Vagina (tissue), 2 donors: ENCODE data around the gene UBE2E2. TPM values are rescaled to one million over a fixed set of nuclear protein-coding genes. Genes with fewer than 3 reads are reported as not detected.

Source experiments
- DNase-seq, 2 donors: peaks; one replicate each; pipeline ENCODE4 v3.0.0-alpha.2; 2017; ENCODE audit errors: extremely low spot score in 2 of 2
- H3K27ac ChIP-seq: fragments of 200-600 bp; sonication (generic); one replicate; pipeline ENCODE4 v1.5.1; 2019
- H3K27me3 ChIP-seq: fragments of 200-600 bp; sonication (generic); one replicate; pipeline ENCODE4 v1.5.1; 2019
- H3K36me3 ChIP-seq, 2 donors: fragments of 200-600 bp; sonication (generic); one replicate each; pipeline ENCODE4 v1.5.1; 2017 to 2019
- H3K4me1 ChIP-seq: fragments of 200-600 bp; sonication (generic); one replicate; pipeline ENCODE4 v1.5.1; 2019
- H3K4me3 ChIP-seq, 2 donors: fragments of 200-600 bp; sonication (generic); 1 replicate in 1 of 2; 2 replicates in 1 of 2; pipeline ENCODE4 v1.5.1; 2016 to 2019
- H3K9me3 ChIP-seq: fragments of 200-600 bp; sonication (generic); one replicate; pipeline ENCODE4 v1.5.1; 2019
- POLR2A ChIP-seq, 2 donors: fragments of 450-650 bp; IDR thresholded peaks; one replicate each; pipeline ENCODE4 v1.6.1; 2017; ENCODE audit warnings: antibody characterized with exemption in 2 of 2, mild to moderate bottlenecking in 2 of 2, moderate library complexity in 2 of 2
- POLR2AphosphoS5 ChIP-seq, 2 donors: sonication (generic); formaldehyde crosslinking; IDR thresholded peaks; one replicate each; pipeline ENCODE4 v1.9.0; 2017; ENCODE audit warnings: antibody characterized with exemption in 2 of 2, mild to moderate bottlenecking in 2 of 2, low read depth in 1 of 2; ENCODE audit not compliant: insufficient read depth in 1 of 2
- intact Hi-C: fragments of 100-400 bp; cut with DNase I; formaldehyde crosslinking; loops from one replicate; pipeline ENCODE4 v1.15.1; 2023
- total RNA-seq: library from RNA; depleted of rRNA; stranded (reverse); fragments of >200 nt; gene quantifications from one replicate; pipeline ENCODE4 v1.2.3, GENCODE V29; 2016
- TF ChIP-seq, protein P1 (sequence below), 3 experiments: fragments of 450-650 bp in 2 of 3; fragments of 200-600 bp in 1 of 3; sonication (generic) in 1 of 3; IDR thresholded peaks; one replicate each; pipeline ENCODE4 v1.5.1; 2017 to 2019; ENCODE audit warnings: antibody characterized with exemption in 3 of 3, mild to moderate bottlenecking in 2 of 3, moderate library complexity in 2 of 3

The UBE2E2 gene
- total RNA-seq, 1 donor from 2014 or later = 31.2 TPM

DNA sequence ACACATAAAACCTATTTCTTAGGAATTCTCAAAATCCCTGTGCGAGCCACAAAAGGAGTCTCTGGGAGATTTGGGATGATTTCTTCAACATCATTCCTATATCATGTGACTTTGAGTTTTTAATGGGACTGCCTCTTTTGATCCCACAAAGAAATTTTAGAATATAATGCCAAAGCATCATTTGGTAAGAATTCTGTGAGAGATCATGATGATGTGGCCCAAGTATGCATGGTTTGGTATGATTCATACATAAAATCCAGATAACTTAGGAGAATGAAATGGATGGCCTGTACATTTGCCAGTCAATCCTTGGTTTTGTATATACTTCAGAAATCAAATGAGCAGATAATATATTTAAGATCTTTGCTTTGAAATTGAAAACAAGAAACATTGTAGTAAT is 61.3 kb downstream of the UBE2E2 start:
- intact Hi-C loops = loop anchor here (10.0 kb wide), 1 partner anchor 280 kb away; no protein-coding TSS in a partner anchor
- no peaks in the 10 kb centered on the region for H3K36me3 ChIP-seq
- H3K4me1 ChIP-seq = no peaks in the 10 kb centered on the region
- no peak for DNase-seq
- no peak overlapping the region for H3K4me3 ChIP-seq
- H3K27me3 ChIP-seq = no peaks in the 10 kb centered on the region
- no peaks in the 10 kb centered on the region for H3K9me3 ChIP-seq
- H3K27ac ChIP-seq = no peak overlapping the region
- no peak for TF ChIP-seq POLR2A (IDR thresholded peaks at IDR 0.05)
- TF ChIP-seq, protein P1, sequence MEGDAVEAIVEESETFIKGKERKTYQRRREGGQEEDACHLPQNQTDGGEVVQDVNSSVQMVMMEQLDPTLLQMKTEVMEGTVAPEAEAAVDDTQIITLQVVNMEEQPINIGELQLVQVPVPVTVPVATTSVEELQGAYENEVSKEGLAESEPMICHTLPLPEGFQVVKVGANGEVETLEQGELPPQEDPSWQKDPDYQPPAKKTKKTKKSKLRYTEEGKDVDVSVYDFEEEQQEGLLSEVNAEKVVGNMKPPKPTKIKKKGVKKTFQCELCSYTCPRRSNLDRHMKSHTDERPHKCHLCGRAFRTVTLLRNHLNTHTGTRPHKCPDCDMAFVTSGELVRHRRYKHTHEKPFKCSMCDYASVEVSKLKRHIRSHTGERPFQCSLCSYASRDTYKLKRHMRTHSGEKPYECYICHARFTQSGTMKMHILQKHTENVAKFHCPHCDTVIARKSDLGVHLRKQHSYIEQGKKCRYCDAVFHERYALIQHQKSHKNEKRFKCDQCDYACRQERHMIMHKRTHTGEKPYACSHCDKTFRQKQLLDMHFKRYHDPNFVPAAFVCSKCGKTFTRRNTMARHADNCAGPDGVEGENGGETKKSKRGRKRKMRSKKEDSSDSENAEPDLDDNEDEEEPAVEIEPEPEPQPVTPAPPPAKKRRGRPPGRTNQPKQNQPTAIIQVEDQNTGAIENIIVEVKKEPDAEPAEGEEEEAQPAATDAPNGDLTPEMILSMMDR (IDR thresholded peaks at IDR 0.05) = no peak
- TF ChIP-seq POLR2AphosphoS5 (IDR thresholded peaks at IDR 0.05; ENCODE audit: insufficient read depth in 1 of 2, low read depth in 1 of 2) = no peak

DNA sequence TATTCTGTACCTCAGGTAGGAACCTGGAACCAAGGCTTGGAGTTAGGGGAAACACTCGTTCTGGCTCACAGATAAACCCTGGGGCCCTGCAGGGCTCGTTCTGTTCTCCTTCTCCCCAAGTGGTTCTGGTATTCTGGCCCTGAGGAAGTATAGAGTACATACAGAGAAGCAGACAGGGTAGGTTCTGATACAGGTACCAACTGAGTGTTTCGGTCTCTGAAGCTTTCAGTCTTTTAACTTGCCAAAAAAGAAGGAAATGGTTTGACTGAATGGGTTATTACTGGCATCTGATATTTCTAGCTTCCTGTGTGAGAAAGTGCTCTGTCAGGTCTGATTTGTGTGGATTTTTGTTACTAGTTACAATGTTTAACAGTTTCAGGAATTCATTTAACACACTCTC is 67.3 kb downstream of the UBE2E2 start:
- Histone ChIP-seq H3K36me3 (no peaks in the 10 kb centered on the region), H3K4me1 (no peaks in the 10 kb centered on the region), H3K4me3 (no peak overlapping the region), H3K9me3 (no peaks in the 10 kb centered on the region), H3K27me3 (no peaks in the 10 kb centered on the region), H3K27ac (no peak overlapping the region)
- no peak for DNase-seq
- intact Hi-C loops = no loop called here
- TF ChIP-seq POLR2AphosphoS5 (IDR thresholded peaks at IDR 0.05; ENCODE audit: insufficient read depth in 1 of 2, low read depth in 1 of 2) = no peak
- no peak for TF ChIP-seq POLR2A (IDR thresholded peaks at IDR 0.05)
- TF ChIP-seq, protein P1 (IDR thresholded peaks at IDR 0.05) = no peak

DNA sequence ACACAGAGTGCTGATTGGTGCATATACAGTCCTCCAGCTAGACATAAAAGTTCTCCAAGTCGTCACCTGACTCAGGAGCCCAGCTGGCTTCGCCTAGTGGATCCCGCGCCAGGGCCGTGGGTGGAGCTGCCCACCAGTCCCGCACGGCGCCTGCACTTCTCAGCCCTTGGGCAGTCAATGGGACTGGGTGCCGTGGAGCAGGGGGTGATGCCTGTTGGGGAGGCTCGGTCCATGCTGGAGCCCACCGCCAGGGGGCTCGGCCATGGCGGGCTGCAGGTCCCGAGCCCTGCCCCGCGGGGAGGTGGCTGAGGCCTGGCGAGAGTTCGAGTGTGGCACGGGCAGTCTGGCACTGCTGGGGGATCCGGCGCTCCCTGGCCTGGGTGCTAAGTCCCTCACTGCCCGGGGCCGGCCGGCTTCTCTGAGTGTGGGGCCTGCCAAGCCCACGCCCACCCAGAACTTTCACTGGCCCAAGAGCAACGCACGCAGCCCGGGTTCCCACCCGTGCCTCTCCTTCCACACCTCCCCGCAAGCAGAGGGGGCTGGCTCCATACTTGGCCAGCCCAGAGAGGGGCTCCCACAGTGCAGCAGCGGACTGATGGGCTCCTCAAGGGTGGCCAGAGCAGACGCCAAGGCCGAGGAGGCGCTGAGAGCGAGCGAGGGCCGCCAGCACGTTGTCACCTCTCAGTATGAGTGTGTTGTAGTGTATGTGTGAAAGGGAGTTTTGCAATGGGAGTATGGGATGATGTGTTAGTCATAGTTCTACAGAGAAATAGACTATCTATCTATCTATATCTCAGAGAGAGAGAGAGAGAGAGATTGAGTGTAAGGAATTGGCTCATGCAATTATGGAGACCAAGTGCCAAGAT is 69.0 kb downstream of the UBE2E2 start:
- Histone ChIP-seq H3K27me3 (no peaks in the 10 kb centered on the region), H3K4me1 (no peaks in the 10 kb centered on the region), H3K4me3 (no peak overlapping the region), H3K9me3 (no peaks in the 10 kb centered on the region), H3K27ac (no peak overlapping the region), H3K36me3 (no peaks in the 10 kb centered on the region)
- no peak for TF ChIP-seq POLR2AphosphoS5 (IDR thresholded peaks at IDR 0.05; ENCODE audit: insufficient read depth in 1 of 2, low read depth in 1 of 2)
- TF ChIP-seq, protein P1 (IDR thresholded peaks at IDR 0.05) = no peak
- no peak for TF ChIP-seq POLR2A (IDR thresholded peaks at IDR 0.05)
- no peak for DNase-seq
- intact Hi-C loops = no loop called here

DNA sequence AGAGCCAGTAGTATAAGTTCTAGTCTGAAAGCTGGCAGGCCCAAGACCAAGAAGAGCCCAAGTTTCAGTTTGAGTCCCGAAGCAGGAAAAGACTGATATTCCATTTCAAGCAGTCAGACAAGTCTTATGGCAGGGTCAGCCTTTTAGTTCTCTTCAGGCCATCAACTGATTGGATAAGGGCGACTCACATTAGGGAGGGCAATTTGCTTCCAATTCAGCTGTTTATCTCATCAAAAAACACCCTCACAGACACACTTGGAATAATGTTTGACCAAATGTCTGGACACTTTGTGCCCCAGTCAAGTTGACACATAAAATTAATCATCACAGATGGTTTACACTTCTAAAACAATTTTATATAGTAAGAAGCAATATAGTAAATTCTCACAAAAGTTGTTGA is 69.7 kb downstream of the UBE2E2 start:
- DNase-seq = no peak
- intact Hi-C loops = no loop called here
- no peak for TF ChIP-seq POLR2AphosphoS5 (IDR thresholded peaks at IDR 0.05; ENCODE audit: insufficient read depth in 1 of 2, low read depth in 1 of 2)
- TF ChIP-seq, protein P1 (IDR thresholded peaks at IDR 0.05) = no peak
- TF ChIP-seq POLR2A (IDR thresholded peaks at IDR 0.05) = no peak
- Histone ChIP-seq H3K4me1 (no peaks in the 10 kb centered on the region), H3K4me3 (no peak overlapping the region), H3K36me3 (no peaks in the 10 kb centered on the region), H3K27ac (no peak overlapping the region), H3K9me3 (no peaks in the 10 kb centered on the region), H3K27me3 (no peaks in the 10 kb centered on the region)

DNA sequence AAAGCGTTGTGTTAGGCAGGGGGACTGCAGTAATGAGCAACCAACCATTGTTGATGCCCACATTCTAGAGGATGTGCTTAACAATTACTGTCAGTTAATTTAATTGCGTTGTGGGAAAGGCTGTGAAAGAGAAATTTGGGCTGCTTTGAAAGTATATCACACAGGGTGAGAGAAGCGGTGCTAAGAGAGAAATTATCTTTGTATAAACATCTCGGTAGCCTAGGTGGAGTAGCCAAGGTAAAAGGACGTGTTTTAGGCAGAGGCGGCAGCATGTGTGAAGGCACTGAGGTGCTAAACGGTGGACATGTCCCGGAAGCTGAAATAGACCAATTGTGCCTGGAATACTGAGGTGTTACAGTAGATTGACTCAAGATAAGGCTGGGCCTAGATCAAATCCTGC is 71.9 kb downstream of the UBE2E2 start:
- no peak overlapping the region for H3K27ac ChIP-seq
- H3K4me1 ChIP-seq = no peaks in the 10 kb centered on the region
- intact Hi-C loops = no loop called here
- no peaks in the 10 kb centered on the region for H3K9me3 ChIP-seq
- H3K27me3 ChIP-seq = no peaks in the 10 kb centered on the region
- H3K4me3 ChIP-seq = no peak overlapping the region
- H3K36me3 ChIP-seq = no peaks in the 10 kb centered on the region
- no peak for DNase-seq
- TF ChIP-seq, protein P1 (IDR thresholded peaks at IDR 0.05) = no peak
- no peak for TF ChIP-seq POLR2AphosphoS5 (IDR thresholded peaks at IDR 0.05; ENCODE audit: insufficient read depth in 1 of 2, low read depth in 1 of 2)
- TF ChIP-seq POLR2A (IDR thresholded peaks at IDR 0.05) = no peak
